Duodenal mucosa (tissue), 2 donors: ENCODE measurements around the gene TBX1.

Experiments used
- H3K27ac ChIP-seq: one replicate; pipeline ENCODE4 v1.7.0; 2013; ENCODE audit warnings: low read depth, low read length
- H3K27me3 ChIP-seq, 2 donors: one replicate each; pipeline ENCODE4 v1.7.0; 2013; ENCODE audit warnings: low read length in 2 of 2, control low read depth in 1 of 2; ENCODE audit not compliant: insufficient read depth in 2 of 2, control insufficient read depth in 1 of 2
- H3K36me3 ChIP-seq, 2 donors: one replicate each; pipeline ENCODE4 v1.7.0; 2013; ENCODE audit warnings: low read length in 2 of 2, control low read depth in 1 of 2; ENCODE audit not compliant: insufficient read depth in 2 of 2, control insufficient read depth in 1 of 2
- H3K4me1 ChIP-seq, 2 donors: one replicate each; pipeline ENCODE4 v1.7.0; 2013; ENCODE audit warnings: low read length in 2 of 2, control low read depth in 1 of 2; ENCODE audit not compliant: insufficient read depth in 2 of 2, control insufficient read depth in 1 of 2
- H3K4me3 ChIP-seq, 2 donors: one replicate each; pipeline ENCODE4 v1.7.0; 2013; ENCODE audit warnings: low read length in 2 of 2, low read depth in 1 of 2
- H3K9ac ChIP-seq, 2 donors: one replicate each; pipeline ENCODE4 v1.7.0; 2013; ENCODE audit warnings: low read length in 2 of 2, low read depth in 1 of 2
- H3K9me3 ChIP-seq, 2 donors: one replicate each; pipeline ENCODE4 v1.7.0; 2013; ENCODE audit warnings: low read length in 2 of 2, control low read depth in 1 of 2; ENCODE audit not compliant: control insufficient read depth in 1 of 2

The TBX1 gene

DNA sequence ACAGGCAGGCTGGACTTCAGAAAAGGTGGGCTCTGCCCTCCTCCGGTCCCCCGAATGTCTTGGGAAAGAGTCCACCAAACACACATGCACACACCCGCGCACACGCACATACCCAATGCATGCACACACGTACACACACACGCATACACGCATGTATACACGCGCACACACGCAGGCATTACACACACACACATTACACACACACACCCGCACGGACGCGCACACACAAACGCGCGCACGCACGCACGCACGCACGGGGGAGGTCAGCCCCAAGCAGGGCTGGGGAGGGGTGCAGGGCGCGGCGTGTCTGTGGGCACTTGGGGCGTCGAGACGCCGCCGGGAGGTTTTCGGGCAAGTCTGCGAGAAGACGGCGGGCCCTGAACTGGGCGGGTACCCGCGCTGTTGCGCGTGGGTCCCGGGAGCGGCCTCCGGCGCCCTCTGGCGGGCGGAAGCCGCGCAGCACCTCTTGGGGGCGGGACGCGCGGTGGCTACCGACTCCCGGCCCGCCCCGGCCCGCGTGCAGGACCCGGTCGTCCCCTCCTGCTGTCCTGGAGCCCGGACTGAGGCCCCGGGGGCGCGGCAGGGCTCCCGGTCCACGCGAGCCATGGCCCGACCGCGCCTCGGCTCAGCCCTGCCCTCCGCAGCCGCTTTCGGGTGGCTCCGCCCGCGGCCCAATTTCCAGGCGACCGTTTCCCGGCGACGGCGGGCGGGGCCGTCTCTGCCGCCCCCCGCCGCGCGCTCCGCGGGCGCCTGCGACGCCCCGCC, 42.7 kb upstream of the TBX1 start:
- Histone ChIP-seq H3K9ac (no peak overlapping the region), H3K4me1 (peaks cover 4 to 8% of the 10 kb centered on the region in 2 donors), H3K27me3 (peaks cover 59 to 63% of the 10 kb centered on the region in 2 donors), H3K9me3 (no peaks in the 10 kb centered on the region), H3K27ac (no peak overlapping the region), H3K4me3 (peak overlapping the region; percentile 60 to 64), H3K36me3 (no peaks in the 10 kb centered on the region)

DNA sequence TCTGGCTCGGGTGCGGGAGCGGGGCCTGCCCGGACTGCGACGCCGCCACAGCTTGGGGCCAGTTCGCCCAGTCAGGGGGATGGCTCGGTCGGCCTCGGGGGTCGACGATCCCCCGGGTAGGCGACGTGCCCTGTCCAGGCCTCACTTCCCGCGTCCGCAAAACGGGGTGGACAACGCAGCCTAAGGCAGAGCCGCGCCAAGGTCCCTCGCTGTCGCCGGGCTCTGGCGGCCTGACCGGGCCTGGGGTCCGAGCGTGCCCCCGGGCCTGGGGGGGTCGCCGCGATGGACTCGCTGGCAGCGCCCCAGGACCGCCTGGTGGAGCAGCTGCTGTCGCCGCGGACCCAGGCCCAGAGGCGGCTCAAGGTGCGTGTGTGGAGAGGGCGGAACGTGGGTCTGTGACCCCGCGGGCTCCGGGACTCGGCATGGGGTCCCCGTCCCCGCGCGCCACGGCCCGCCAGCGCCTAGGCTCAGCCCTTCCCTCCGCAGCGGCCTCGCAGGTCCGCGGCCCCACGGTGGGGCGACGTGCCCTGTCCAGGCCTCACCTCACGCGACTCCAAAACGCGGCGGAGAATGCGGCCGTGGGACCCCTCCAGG, 42.0 kb upstream of the TBX1 start:
- H3K4me3 ChIP-seq = peak overlapping the region; percentile 35 to 64
- no peak overlapping the region for H3K27ac ChIP-seq
- H3K4me1 ChIP-seq = peaks cover 8 to 11% of the 10 kb centered on the region in 2 donors
- H3K36me3 ChIP-seq = no peaks in the 10 kb centered on the region
- peak overlapping the region in 1 of 2 donors; percentile 32 for H3K9ac ChIP-seq
- peaks cover 61 to 63% of the 10 kb centered on the region in 2 donors for H3K27me3 ChIP-seq
- H3K9me3 ChIP-seq = no peaks in the 10 kb centered on the region

DNA sequence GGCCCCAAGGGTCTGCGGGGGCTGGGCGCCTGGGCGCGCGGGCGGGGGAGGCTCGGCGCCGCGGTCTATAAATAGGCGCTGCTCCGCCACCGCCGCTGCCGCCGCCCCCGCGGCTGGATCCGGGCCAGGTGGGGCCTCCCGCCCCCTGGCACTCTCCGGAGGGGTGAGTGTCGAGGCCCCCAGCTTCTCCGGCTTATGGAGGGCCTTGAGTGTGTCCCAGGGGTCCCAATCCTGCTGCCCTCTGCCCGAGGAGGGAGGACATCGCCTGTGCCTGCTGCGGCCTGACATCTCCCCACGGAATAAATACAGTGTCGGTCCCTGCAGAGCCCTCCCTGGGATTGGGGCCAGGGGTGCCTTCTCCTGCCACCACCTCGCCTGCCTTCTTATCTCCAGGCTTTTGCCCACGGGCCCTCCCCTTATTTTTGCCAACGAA, 41.5 kb upstream of the TBX1 start:
- H3K9ac ChIP-seq = no peak overlapping the region
- no peaks in the 10 kb centered on the region for H3K36me3 ChIP-seq

DNA sequence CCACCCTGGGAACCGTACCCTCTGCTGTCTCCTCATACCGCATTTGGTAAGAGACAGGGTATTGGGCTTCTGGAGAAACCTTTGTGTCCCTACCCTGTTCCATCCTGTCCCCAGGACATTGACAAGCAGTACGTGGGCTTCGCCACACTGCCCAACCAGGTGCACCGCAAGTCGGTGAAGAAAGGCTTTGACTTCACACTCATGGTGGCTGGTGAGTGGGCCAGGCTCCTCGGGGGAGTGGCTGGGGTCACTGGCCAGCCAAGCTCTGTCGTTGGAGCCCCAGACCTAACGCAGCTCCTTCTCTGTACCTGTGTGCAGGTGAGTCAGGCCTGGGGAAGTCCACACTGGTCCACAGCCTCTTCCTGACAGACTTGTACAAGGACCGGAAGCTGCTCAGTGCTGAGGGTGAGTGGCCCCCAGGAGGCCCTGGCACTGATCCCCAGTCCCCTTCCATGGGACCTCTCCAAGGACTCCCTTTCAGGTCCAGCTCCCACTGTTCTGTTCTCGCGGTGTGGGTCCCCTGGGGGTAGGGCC, 41.0 kb upstream of the TBX1 start:
- Histone ChIP-seq H3K9me3 (no peaks in the 10 kb centered on the region), H3K9ac (no peak overlapping the region), H3K27me3 (peaks cover 63 to 65% of the 10 kb centered on the region in 2 donors), H3K4me1 (peaks cover 8 to 11% of the 10 kb centered on the region in 2 donors), H3K4me3 (no peak overlapping the region), H3K36me3 (no peaks in the 10 kb centered on the region), H3K27ac (no peak overlapping the region)

More for the DNA sequence above, 41.5 kb upstream of the TBX1 start:
- Histone ChIP-seq H3K4me1 (peaks cover 8 to 11% of the 10 kb centered on the region in 2 donors), H3K4me3 (peak overlapping the region; percentile 35 to 64), H3K27ac (no peak overlapping the region), H3K27me3 (peaks cover 58 to 60% of the 10 kb centered on the region in 2 donors), H3K9me3 (no peaks in the 10 kb centered on the region)

DNA sequence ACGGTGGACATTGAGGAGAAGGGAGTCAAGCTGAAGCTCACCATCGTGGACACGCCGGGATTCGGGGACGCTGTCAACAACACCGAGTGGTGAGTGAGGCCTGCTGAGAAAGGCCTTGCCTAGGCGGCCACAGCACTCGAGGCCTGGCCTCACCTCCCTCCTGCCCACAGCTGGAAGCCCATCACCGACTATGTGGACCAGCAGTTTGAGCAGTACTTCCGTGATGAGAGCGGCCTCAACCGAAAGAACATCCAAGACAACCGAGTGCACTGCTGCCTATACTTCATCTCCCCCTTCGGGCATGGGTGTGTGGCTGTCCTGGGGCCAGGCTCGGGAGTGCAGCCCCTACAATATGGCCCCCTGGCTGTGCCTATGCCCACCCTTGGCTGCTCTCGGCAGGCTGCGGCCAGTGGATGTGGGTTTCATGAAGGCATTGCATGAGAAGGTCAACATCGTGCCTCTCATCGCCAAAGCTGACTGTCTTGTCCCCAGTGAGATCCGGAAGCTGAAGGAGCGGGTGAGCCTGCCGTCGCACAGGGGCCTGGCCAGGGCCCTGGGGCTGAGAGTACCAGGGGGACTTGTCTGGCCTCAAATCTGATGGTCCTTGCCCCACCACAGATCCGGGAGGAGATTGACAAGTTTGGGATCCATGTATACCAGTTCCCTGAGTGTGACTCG, 40.3 kb upstream of the TBX1 start:
- Histone ChIP-seq H3K9ac (no peak overlapping the region), H3K9me3 (no peaks in the 10 kb centered on the region), H3K4me3 (no peak overlapping the region), H3K27me3 (peaks cover 63 to 69% of the 10 kb centered on the region in 2 donors), H3K27ac (no peak overlapping the region), H3K4me1 (peaks cover 3 to 11% of the 10 kb centered on the region in 2 donors), H3K36me3 (no peaks in the 10 kb centered on the region)

DNA sequence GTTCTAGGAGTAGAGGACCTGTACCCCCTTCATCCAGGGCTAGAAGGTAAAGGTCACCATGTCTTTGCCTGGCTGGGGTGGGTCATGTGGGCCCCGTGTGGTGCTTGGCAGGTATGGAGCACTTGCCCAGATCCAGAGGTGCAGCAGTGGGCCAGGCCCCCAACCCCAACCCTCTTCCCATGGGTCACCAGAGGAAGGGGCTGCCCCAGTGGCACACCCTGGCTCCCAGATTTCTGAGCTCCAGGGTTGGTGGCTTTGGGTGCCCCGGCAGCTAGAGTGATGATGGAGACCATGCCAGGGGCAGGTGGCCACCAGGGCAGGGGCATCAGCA, 39.6 kb upstream of the TBX1 start:
- H3K9me3 ChIP-seq = no peaks in the 10 kb centered on the region
- H3K27ac ChIP-seq = no peak overlapping the region
- H3K27me3 ChIP-seq = peaks cover 56 to 70% of the 10 kb centered on the region in 2 donors
- no peaks in the 10 kb centered on the region for H3K36me3 ChIP-seq
- peaks cover 3 to 11% of the 10 kb centered on the region in 2 donors for H3K4me1 ChIP-seq
- no peak overlapping the region for H3K4me3 ChIP-seq
- no peak overlapping the region for H3K9ac ChIP-seq

DNA sequence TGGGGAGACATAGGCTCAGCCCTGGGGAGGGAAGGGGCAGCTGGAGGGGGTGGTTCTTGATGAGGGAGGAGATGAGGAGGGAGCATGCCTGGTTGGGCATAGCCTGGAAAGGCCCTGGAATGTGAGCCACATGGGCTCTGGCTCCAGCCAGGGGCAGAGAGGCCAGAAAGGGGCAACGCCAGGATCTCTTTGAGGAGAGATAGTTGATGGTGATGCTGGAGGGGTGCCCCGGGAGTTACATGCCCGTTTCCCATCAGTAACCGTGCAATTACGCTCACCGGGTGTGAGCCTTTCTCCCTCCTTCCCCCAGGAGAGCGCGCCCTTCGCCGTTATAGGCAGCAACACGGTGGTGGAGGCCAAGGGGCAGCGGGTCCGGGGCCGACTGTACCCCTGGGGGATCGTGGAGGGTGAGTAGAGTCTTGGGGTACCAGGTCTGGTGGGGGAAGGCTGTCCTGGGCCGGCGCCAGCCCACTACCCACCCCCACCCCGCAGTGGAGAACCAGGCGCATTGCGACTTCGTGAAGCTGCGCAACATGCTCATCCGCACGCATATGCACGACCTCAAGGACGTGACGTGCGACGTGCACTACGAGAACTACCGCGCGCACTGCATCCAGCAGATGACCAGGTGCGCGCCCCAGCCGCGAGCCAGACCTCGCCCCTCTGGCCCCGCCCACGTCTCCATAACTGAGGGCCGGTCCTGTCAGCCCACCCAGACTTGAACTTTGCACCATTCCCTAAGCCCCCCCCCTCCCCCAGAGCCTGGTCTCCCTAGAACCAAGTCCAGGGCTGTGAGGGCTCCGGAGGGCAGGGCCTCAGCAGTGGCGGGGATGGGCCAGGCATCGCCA, 39.0 kb upstream of the TBX1 start:
- Histone ChIP-seq H3K4me3 (no peak overlapping the region), H3K36me3 (no peaks in the 10 kb centered on the region), H3K9ac (no peak overlapping the region), H3K4me1 (peaks cover 3 to 11% of the 10 kb centered on the region in 2 donors), H3K9me3 (no peaks in the 10 kb centered on the region), H3K27ac (no peak overlapping the region), H3K27me3 (peaks cover 50 to 65% of the 10 kb centered on the region in 2 donors)

DNA sequence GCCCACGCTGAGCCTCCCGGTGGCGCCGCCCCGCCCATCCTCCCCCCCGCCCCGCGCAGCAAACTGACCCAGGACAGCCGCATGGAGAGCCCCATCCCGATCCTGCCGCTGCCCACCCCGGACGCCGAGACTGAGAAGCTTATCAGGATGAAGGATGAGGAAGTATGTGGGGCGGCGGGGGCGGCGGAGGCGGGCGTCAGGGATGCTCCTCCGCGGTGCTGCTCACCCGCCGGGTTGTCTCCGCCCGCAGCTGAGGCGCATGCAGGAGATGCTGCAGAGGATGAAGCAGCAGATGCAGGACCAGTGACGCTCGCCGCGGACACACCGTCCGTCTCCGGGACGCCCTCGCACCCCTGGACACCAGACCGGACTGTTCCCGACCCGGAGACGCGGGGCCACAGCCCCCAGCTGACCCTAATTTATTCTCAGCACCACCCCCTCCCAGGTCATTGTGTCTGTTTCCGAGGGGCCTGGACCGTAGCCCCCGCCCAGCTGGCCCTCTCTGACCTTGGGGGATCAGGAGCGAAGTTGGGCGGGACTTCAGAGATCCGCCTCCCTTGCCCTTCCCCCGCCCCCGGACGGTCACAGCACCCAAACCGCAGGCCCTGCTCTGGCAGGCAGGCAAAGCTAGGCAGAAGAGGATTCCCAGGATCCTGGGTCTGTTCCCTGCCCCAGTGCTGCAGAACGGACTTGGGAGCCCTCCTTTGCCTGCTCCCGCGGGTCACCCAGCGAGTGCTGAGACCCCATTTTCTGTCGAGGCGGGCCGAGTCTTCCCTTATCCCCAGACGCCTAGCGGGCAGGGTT, 38.2 kb upstream of the TBX1 start:
- Histone ChIP-seq H3K9ac (no peak overlapping the region), H3K27ac (no peak overlapping the region), H3K36me3 (no peaks in the 10 kb centered on the region), H3K4me3 (peak overlapping the region in 1 of 2 donors; percentile 15), H3K4me1 (peaks cover 3 to 11% of the 10 kb centered on the region in 2 donors), H3K27me3 (peaks cover 47 to 62% of the 10 kb centered on the region in 2 donors), H3K9me3 (no peaks in the 10 kb centered on the region)

DNA sequence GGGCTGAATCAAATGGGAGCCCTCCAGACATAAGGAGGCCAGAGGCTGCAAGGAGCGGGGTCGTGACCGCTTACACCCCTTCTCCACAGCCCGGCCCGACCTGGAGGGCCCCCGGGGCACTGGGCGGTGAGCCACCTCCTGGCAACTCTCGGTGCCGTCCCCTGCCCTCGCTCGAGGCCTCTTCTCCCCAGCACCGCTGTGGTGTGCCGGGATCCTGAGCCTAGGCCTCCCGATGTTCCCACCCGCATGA, 37.7 kb upstream of the TBX1 start:
- Histone ChIP-seq H3K27ac (no peak overlapping the region), H3K27me3 (peaks cover 47 to 61% of the 10 kb centered on the region in 2 donors), H3K9me3 (no peaks in the 10 kb centered on the region), H3K4me1 (peaks cover 0 to 7% of the 10 kb centered on the region in 2 donors), H3K9ac (no peak overlapping the region), H3K4me3 (peak overlapping the region in 1 of 2 donors; percentile 15), H3K36me3 (no peaks in the 10 kb centered on the region)
